A549 treated with AZD9567 at 1 μM for 4 hours (cell line): Measurements from ENCODE around the gene ITGA6. TPM values are rescaled to one million over a fixed set of nuclear protein-coding genes. Genes with fewer than 3 reads are reported as not detected.

Source experiments
- total RNA-seq: library from RNA; stranded (reverse); fragments of 200-300 nt; extraction: Qiagen RNA extraction; gene quantifications from 5 replicates; pipeline ENCODE4 v1.2.3, GENCODE V29; 2022; ENCODE audit not compliant: insufficient read depth

ITGA6 gene
- total RNA-seq = 32.1 to 42.3 TPM (median 40.0 TPM) in 5 replicates

DNA sequence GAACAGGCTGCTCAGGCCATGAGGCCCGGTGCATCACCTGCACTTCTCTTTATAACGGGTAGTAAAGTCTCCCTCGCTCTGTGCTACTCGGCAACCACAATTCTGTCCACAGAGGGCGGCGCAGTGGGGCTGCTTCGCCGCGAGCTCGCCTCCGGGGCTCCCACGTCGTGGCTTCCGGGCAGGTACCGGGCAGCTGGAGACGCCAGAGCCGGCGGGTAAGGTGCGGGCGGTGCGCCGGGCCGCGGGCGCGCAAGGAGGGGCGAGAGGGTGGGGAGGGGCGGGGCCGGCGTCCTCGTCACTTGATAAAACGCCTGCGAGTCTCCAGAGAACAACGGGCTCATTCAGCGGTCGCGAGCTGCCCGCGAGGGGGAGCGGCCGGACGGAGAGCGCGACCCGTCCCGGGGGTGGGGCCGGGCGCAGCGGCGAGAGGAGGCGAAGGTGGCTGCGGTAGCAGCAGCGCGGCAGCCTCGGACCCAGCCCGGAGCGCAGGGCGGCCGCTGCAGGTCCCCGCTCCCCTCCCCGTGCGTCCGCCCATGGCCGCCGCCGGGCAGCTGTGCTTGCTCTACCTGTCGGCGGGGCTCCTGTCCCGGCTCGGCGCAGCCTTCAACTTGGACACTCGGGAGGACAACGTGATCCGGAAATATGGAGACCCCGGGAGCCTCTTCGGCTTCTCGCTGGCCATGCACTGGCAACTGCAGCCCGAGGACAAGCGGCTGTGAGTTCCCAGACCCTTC is at the start of gene ITGA6:
Gene ITGA6 (plus strand): TSS at position 331 of the 734 bp plus-strand sequence.

Other genes with a start within 250 kb of the ITGA6 start
- gene PDK1, start 128.5 kb downstream of the ITGA6 start, total RNA-seq = 3.0 to 11.2 TPM (median 3.5 TPM) in 5 replicates